Tongue (tissue), 2 donors: ENCODE data around the gene TMC5. TPM values are rescaled to one million over a fixed set of nuclear protein-coding genes. Genes with fewer than 3 reads are reported as not detected.

Source experiments
- DNase-seq: peaks from one replicate; pipeline ENCODE4 v3.0.0-alpha.2; 2015
- total RNA-seq: library from RNA; depleted of rRNA; stranded (reverse); fragments of >200 nt; gene quantifications from one replicate; pipeline ENCODE4 v1.2.3, GENCODE V29; 2014

The TMC5 gene
- total RNA-seq, 1 donor from 2014 or later, result 0.72 TPM

DNA sequence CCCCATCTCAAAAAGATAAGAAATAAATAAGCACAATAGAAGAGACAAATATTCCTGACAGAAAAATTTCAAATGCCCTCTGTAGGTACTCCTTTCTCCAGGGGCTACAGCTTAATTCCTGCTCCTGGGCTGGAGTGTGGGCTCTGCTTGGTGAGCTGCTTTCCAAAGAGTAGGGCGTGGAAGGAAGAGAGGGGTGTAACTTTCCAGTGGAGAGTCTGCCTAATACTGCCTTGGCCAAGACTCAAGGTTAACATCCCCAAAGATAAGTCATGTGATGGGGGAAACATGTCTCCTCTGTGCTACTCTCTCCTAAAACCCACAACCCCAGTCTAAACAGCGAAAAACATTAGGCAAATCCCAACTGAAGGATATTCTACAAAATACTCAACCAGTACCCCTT, 42.7 kb downstream of the TMC5 start:
- DNase-seq, result no peak

DNA sequence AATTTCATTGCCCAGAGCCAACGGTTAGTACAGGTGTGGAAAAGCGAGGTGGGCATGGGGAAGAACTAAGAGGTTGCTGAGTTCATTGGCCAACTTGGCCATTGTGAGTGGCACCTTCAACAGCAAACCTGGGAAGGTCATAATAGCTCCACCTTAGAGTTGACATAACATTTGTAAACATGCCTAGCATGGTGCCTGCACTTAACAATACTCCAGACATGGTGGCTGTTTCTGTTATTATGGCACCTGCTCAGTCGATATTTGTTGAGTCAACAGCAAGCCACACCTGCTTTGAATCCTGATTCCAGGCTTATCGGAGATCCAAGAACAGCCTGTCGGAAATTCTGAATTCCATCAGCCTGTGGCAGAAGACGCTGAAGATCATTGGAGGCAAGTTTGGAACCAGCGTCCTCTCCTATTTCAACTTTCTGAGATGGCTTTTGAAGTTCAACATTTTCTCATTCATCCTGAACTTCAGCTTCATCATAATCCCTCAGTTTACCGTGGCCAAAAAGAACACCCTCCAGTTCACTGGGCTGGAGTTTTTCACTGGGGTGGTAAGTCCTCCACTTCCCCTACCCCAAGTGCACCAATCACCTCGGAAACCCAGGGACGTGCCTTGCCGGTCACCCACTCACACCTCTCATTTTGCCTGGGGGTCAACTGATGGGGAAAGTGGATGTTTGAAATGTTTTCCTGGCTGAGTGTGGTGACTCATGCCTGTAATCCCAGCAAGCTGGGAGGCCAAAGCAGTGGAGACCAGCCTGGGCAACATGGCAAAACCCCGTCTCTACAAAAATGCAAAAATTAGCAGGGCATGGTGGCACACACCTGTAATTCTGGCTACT, 46.0 kb downstream of the TMC5 start:
- no peak for DNase-seq

DNA sequence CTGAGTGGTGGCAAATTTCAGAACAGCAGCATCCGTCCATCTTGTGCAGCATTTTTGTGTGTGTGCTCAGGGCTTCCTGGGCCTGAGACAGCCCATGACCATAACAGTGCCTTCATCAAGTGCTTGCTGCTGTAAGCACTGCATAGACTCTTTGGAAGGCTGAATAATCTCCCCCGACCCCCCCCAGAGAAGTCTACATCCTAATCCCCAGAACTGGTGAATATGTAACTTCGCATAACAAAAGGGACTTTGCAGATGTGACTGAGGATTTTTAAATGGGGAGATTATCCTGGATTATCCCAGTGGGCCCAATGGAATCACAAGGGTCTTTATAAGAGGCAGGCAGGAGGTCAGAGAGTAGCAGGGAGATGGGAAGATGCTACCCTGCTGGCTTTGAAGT, 50.6 kb downstream of the TMC5 start:
- no peak for DNase-seq

DNA sequence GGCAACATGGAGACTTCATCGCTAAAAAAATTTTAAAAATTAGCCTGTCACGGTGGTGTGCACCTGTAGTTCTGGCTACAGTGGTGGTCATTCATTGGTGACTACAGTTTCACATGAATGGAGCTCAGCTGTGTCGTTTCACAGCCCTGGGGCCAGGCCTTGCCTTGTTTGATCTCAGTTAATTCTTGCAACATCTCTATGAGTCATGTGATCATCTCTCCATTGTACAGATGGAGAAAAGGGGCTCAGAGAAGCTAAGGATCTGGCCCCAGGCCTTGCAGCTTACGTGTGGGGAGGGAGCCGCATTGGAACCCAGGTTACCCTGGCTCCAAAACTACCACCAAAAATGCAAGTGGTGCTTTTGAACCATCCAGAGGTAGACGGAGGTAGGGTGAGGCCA, 54.8 kb downstream of the TMC5 start:
- DNase-seq, result no peak

DNA sequence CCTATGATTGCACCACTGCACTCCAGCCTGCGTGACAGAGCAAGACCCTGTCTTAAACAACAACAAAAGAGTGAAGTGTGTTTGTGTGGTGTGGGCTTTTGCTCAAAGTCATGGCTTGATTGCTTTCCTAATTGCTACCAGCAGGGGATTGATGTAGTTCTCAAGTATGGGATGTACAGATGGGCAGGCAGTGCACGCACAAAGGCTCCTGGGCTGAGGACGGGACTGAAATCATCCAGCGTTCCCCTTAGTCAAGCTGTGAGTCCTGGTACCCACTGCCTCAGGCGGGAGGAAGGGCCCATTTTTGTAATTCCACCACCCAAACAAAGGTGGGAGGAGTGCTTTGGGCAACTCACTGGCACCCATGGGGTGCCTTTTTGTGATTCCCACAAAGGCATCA, 56.9 kb downstream of the TMC5 start:
- no peak for DNase-seq

DNA sequence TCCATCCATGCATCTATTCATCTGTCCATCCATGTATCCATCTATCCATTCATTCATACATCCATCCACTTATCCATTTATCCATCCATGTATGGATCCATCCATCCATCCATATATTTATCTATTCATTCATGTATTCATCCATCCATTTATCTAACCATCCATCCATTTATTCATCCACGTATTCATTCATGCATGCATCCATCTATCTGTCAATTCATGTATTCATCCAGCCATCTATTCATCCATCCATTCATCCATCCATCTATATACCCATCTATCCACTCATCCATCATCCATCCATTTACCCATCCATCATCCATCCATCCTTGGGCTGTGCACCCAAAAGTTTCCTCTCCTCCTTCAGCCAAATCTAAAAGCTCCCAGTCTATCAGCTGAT, 60.8 kb downstream of the TMC5 start:
- DNase-seq, result no peak

DNA sequence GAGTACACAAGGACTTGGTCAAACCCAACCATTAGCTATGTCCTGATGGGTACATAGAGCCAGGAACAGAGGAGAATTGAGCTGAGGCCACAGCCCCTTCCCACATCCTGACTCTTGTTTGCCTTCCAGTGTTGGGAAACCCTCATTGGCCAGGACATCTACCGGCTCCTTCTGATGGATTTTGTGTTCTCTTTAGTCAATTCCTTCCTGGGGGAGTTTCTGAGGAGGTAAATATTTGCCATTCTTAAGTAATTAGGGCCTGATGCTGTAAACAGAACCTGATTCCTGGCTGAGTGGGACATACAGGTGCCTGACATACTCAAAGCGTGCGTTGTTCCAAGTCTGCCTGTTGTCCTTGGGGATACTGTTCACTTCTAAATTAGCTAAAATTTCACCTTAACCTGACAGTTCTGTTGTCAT, 61.6 kb downstream of the TMC5 start:
- no peak for DNase-seq

DNA sequence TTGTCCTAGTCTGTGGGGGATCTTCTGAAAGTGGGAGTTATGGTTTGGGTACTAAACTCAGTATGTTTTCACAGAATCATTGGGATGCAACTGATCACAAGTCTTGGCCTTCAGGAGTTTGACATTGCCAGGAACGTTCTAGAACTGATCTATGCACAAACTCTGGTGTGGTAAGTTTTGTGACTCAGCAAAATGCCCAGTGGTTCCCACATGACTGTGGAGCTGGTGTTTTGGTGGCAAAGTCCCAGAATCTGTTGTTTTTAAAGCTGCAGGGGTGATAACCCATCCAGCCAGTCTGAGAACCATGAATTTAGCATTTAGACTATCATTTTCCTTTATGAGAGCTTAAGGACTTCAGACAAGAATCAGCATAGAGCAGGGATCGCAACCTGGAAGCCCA, 63.6 kb downstream of the TMC5 start:
- no peak for DNase-seq

DNA sequence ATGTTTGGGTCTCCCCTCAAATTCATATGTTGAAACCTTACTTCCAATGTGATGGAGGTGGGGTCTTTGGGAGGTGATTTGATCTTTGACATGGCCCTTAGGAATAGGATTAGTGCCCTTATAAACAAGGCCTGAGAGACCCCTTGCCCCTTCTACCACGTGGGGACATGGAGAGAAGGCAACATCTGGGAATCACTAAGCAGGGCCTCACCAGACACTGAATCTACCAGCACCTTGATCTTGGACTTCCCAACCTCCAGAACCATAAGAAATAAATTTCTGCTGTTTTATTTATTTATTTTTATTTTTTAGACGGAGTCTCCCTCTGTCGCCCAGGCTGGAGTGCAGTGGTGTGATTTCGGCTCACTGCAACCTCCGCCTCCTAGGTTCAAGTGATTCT, 64.1 kb downstream of the TMC5 start:
- DNase-seq, result no peak

DNA sequence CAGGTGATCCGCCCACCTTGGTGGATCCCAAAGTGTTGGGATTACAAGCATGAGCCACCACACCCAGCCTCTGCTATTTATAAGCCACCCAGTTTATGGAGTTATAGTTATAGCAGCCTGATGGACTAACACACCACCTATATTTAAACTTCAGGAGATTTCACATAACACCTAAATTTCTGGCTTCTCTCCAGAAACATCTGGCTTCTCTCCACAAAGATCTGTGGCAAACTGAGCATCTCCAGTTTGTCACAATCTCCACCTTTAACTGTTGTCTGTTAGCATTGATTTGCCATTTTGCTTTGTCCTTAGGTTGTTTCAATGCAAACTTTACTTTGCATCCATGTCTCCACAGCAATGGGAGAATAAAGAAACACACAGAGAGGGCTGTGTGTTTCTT, 64.6 kb downstream of the TMC5 start:
- DNase-seq, result no peak

DNA sequence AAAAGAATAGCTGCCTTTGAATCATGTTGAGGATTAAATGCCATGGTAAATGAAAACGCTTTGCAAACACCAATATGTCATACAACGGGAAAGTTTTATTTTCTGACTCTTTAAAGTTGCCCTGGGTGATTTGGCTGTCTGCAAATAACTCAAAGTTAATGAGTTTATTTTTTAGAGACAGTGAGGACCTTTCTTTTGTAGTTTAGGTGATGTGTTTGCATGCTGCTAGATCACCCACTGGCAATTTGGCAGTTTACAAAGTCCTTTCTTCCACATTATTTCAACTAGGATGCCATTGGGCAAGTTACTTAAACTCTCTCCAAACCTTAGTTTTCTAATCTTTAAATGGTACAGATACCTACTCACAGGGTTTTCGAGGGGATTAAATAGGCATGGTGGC, 66.4 kb downstream of the TMC5 start:
- peak; percentile 38 for DNase-seq

DNA sequence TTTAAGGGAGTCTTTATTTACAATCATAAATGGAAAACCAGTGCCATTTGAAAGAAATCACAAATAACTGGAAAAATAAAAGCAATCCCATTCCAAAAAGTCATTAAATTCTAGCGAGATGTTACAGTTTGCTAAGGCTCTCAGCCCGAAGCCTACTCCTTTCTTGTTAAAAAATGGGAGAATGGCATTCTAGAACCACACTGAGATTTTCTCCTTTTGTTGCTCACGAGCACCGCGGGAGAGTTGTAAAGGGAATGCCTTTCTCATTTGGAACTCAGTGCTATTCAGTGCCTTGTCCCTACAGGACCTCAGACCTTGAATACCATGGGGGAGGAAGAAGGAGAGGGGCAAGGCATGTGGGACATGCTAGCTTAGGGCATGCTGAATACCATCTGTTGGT, 67.9 kb downstream of the TMC5 start:
- DNase-seq, result no peak

DNA sequence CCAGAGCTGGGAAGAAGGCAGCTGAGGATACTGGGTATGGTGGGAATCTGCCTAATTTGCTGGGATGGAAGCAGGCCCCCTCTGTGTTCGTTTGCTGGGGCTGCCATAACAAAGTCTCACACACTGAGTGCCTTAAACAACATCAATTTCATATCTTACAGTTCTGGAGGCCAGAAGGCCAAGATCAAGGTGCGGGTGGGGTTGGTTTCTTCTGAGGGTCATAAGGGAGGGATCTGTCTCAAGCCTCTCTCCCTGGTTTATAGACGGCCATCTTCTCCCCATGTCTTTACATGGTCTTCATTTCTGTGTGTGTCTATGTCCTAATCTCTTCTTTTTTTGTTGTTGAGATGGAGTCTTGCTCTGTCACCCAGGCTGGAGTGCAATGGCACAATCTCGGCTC, 68.4 kb downstream of the TMC5 start:
- DNase-seq, result no peak

DNA sequence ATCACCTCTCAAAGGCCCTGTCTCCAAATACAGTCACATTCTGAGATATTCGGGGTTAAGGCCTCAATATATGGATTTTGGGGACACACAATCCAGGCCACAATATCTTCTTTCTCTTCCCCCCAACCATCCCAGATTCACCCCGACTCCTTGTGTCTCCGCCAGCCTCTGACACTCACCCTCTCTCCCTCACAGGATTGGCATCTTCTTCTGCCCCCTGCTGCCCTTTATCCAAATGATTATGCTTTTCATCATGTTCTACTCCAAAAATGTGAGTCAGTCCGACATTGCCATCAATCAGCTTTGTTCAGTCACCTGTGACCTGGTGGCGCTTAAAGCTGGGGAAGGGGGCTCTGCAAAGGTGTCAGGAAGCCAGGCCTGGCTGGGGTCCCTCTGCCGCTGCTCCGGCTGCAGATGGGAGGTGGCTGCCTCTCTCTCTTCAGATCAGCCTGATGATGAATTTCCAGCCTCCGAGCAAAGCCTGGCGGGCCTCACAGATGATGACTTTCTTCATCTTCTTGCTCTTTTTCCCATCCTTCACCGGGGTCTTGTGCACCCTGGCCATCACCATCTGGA, 69.2 kb downstream of the TMC5 start:
- no peak for DNase-seq

DNA sequence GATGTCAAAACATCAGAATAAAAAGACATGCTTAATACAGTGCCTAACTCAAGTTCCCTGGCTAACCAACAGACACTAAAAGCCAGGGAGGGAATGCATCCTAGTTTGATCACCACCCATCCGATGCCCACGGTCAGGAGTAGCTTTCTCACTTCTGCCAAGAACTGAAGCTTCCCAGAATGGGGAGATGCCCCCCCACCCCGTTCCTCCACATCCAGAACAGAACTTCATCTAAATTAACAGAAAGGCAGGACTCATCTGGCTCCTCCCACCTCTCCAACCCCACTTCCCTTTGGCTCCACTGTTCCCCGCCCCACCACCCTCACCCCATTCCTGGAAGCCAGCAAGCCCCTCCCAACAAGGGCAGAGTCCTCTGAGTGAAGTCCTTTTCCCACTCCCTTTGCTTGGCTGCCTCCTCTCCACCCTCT, 70.5 kb downstream of the TMC5 start:
- no peak for DNase-seq

DNA sequence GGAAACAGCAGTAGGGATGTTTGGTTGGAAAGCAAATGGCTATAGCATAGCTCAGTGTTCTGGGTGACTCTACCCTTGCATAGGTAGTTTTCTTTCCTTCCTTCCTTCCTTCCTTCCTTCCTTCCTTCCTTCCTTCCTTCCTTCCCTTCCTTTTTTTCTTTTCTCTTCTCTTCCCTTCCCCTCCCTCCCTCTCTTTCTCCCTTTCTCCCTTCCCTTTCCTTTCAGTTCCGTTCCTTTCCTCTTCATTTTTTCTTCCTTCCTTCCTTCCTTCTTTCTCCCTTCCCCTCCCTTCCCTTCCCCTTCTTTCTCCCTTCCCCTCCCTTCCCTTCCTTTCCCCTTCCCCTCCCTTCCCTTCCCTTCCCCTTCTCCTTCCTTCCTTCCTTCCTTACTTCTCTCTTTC, 72.9 kb downstream of the TMC5 start:
- no peak for DNase-seq

DNA sequence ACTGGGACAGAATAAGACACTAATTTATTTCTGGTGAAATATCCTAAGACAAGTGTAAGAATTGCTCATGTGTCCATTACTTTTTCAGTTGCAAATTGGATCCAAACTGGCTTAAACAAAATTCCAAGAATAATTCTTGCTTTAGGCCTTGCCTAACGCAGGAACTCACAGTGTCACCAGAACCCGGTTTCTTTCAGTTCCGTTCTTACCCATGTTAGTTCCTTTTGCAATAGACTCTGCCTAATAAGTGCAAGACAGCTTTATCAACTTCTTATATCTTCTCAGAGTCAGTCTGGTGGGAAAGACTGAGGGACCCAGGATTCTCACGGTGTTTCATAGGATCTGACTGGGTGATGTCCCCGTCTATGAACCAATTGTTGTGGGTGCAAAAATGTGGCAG, 79.5 kb downstream of the TMC5 start:
- DNase-seq, result no peak

DNA sequence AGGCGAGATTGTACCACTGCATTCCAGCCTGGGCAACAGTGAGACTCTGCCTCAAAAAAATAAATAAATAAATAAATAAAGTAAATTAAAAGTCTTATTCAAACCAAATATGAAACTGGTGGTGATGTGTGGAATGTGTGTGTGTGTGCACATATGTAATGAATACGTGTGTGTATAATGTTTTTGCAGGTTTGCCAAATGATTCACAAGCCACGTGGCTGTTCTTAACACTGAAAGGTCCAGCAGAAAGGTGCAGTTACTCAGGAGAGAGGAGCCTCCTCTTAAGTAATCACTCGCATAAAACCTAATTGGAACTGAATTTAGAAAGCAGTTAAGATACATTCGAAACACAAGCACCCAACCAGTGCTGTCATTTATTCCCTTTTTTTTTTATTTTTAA, 81.3 kb downstream of the TMC5 start:
- no peak for DNase-seq

DNA sequence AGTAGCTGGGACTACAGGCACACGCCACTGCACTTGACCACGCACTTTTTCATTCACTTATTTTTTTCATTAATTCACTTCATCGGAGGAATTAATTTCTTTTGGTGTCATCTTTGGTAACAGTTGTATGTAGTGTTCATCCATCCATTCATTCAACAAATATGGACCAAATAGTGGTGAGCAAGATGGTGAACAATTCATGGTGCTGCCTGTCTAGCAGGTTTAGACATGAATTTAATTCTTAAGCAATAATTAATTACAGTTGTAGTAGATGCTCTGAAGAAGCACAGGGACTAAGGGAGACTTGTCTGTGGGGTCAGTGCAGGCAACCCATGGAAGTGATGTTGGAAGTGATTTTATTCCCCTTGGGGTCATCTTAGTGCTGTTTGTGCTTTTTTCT, 81.8 kb downstream of the TMC5 start:
- no peak for DNase-seq

DNA sequence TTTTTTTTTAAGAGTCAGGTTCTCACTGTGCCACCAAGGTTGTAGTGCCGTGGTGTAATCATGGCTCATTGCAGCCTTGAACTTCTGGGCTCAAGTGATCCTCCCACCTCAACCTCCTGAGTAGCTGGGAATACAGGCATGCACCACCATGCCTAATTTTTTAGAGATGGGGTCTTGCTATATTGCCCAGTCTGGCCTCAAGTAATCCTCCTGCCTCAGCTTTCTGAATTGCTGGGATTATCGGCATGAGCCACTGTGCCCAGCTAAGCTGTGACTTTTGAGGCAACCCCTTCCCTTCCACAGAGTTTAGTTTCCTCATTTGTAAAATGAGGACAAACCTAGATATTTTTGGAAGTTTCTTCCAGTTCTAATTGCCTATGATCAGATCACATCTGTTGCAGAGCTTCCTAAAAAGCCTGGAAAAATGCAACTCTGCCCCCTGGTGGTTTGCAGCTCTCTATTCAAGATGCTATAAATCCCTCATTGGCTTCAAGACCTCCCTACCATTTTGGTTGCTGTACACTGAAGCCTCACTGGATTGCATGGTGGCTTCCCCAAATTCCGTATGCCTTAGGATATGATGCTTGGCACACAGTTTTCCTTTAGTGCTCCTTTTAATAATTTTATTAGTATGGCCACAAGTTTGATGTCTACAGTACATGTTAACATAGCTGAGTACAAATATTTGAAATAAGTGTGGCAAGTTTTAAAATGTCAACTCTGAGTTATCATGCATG, 84.9 kb downstream of the TMC5 start:
- DNase-seq, result peak; percentile 90

DNA sequence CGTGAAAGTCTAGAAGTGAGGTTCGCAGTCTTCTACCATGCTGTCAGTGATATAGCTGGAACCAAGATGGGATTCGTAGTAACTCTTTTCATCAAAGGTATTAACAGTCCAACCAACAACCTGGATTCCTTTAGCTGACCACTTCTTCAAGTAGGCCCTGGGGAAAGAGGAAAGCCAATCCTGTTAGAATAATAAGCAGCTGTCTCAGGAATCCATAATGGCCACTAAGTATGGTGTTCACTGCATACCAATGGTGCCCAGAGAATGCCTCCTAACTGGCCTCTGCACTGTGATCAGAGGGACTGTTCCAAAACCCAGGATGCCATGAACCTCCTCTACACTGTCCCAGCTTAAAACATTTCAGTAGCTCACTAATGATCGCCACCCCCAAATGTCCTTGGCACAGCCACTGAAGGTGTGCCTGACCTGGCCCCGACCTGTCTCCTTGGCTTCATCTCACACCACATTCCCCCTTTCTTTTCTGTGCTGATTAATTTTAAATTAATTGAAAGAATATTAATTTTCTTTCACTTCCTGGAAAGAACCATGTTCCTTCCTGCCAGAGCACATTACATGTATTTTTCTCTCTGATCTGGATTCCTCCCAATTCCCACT, 85.9 kb downstream of the TMC5 start:
- DNase-seq, result no peak

DNA sequence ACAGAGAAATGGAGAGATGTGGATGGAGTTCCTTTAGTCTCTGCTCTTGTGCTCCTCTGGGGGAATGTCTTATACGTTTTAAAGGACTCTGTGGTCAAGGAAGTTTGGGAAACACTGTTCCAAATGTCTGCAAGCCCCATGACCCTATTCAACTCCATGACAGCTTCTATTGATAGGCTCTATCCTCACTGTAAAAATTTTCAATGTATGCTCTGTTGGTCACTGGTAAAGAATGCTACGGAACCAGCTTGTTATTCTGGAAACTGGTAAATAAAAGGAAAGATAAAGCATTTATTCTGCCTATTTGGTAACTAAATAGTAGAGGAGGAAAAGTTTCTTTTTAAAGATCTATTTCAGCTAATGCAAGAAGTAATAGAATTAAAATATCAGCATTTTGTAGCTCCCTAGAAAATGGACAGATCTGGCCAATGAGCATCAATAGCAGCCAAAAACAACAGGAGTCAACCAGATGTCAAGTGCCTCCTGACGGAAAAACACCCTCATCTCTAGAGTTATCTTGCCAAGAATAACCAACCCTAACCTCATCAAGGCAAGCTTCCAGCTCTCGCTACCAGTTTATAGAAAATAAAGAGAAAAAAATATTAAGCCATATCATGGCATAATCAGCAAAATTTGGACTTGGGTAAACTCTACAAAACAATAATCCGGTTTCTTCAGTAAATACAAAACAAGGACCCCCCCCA, 88.1 kb downstream of the TMC5 start:
- DNase-seq, result no peak
